SH-SY5Y (cell line): ENCODE data around the gene RBM19.

Experiments
- GATA2 ChIP-seq: IDR thresholded peaks from 2 replicates; pipeline ENCODE4 v1.6.1; 2011; ENCODE audit warnings: mild to moderate bottlenecking, low read depth, low read length
- GATA3 ChIP-seq: IDR thresholded peaks from 2 replicates; pipeline ENCODE4 v1.6.1; 2011; ENCODE audit warnings: low read depth, mild to moderate bottlenecking, low read length, moderate library complexity

DNA sequence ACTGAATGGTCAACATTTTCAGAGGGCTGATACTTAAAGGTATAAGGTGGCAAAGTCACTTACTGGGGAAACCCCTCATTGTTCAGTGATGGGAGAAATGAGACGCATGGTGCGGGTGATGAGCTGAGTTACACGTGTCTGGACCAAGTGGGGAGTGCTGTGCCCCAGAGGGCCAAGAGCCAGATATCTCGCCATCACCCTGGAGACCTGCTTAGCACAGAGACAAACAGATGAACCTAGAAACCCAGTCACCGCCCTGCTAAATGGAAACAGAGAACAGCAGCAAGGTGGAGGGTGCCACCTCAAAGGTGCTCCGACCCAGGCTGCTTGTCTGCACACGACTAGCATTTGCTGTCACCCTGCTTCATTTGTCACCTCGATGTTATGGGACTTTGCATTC lies 92.4 kb downstream of the RBM19 start:
- TF ChIP-seq GATA2 (no peak), GATA3 (no peak)
